Endothelial cell of umbilical vein (primary cell): ENCODE results near the gene SEPTIN11. TPM values are rescaled to one million over a fixed set of nuclear protein-coding genes. Genes with fewer than 3 reads are reported as not detected.

Source experiments
- BruUV-seq: library from RNA; stranded (reverse); fragments of 400-500 nt; replicated peaks from 2 replicates; lab custom pipeline; 2021; lab: Mats Ljungman, UMichigan
- CTCF ChIA-PET: fragments of 300-600, 350-600 bp; sonication (Branson Sonifier 250); formaldehyde crosslinking; loops from one replicate; lab custom pipeline; 2021; ENCODE audit warnings: antibody characterized with exemption, inconsistent platforms; lab: Charles Lee
- POLR2A ChIA-PET: fragments of 300-600, 350-600 bp; sonication (Branson Sonifier 250); formaldehyde crosslinking; loops from one replicate; lab custom pipeline; 2021; ENCODE audit warnings: antibody characterized with exemption, inconsistent platforms; lab: Charles Lee
- DNase-seq: peaks from one replicate; pipeline ENCODE4 v3.0.0-alpha.2; 2011; ENCODE audit warnings: low read depth, low spot score
- FAIRE-seq: peaks from 2 replicates; lab custom pipeline; 2011; peaks lifted over from hg19 to GRCh38; lab: Jason Lieb, UNC
- H2AFZ ChIP-seq: 2 replicates; pipeline ENCODE4 v1.6.0; 2012; ENCODE audit warnings: low read depth, low read length, control low read depth, inconsistent platforms
- H3K27ac ChIP-seq: 2 replicates; pipeline ENCODE4 v1.5.1; 2011; ENCODE audit warnings: low read depth, mild to moderate bottlenecking, control low read depth, low read length, moderate library complexity; ENCODE audit not compliant: insufficient read depth
- H3K27me3 ChIP-seq, 2 experiments: 2 replicates each; pipeline versions ENCODE4 v1.6.0 to v1.6.1; 2011; ENCODE audit warnings: low read length in 2 of 2, mixed read lengths in 1 of 2; ENCODE audit not compliant: control insufficient read depth in 2 of 2, insufficient read depth in 2 of 2
- H3K36me3 ChIP-seq, 2 experiments: 2 replicates in 1 of 2; 3 replicates in 1 of 2; pipeline ENCODE4 v1.5.1; 2011; ENCODE audit warnings: low read length in 2 of 2, mild to moderate bottlenecking in 1 of 2, moderate library complexity in 1 of 2; ENCODE audit not compliant: control insufficient read depth in 2 of 2, insufficient read depth in 2 of 2; ENCODE audit errors: extremely low read depth in 1 of 2
- H3K4me1 ChIP-seq: 3 replicates; pipeline ENCODE4 v1.5.1; 2011; ENCODE audit warnings: mild to moderate bottlenecking, low read length; ENCODE audit not compliant: control insufficient read depth, insufficient read depth; ENCODE audit errors: extremely low read depth
- H3K4me2 ChIP-seq: 2 replicates; pipeline ENCODE4 v1.6.1; 2011; ENCODE audit warnings: low read length, control low read depth, mixed read lengths; ENCODE audit not compliant: insufficient read depth
- H3K4me3 ChIP-seq, 3 experiments: fragments of 200-600 bp in 1 of 3; sonication (generic), shearing (Covaris generic) in 1 of 3; replicated peaks in 1 of 3; 2 replicates each; pipeline ENCODE4 v1.5.1; 2011 to 2016; ENCODE audit warnings: control low read depth in 3 of 3, low read length in 3 of 3, mild to moderate bottlenecking in 2 of 3, inconsistent platforms in 1 of 3, low read depth in 1 of 3, moderate library complexity in 1 of 3; ENCODE audit not compliant: insufficient read depth in 1 of 3
- H3K79me2 ChIP-seq: 2 replicates; pipeline ENCODE4 v1.6.0; 2012; ENCODE audit warnings: low read length, inconsistent platforms; ENCODE audit not compliant: control insufficient read depth, insufficient read depth
- H3K9ac ChIP-seq: replicated peaks from 2 replicates; pipeline ENCODE3; 2011; ENCODE audit warnings: low read length, control low read depth; ENCODE audit not compliant: insufficient read depth; ENCODE audit errors: extremely low read depth
- H3K9me1 ChIP-seq: replicated peaks from 3 replicates; pipeline ENCODE4 v1.6.0; 2011; ENCODE audit warnings: mild to moderate bottlenecking, low read length; ENCODE audit not compliant: control insufficient read depth, insufficient read depth; ENCODE audit errors: extremely low read depth
- H3K9me3 ChIP-seq: replicated peaks from 2 replicates; pipeline ENCODE4 v1.5.1; 2012; ENCODE audit warnings: low read length, inconsistent platforms; ENCODE audit not compliant: control insufficient read depth, insufficient read depth
- H4K20me1 ChIP-seq: replicated peaks from 2 replicates; pipeline ENCODE3; 2011; ENCODE audit warnings: mild to moderate bottlenecking, low read length; ENCODE audit not compliant: control insufficient read depth, insufficient read depth; ENCODE audit errors: extremely low read depth
- EZH2 ChIP-seq: IDR thresholded peaks from 2 replicates; pipeline ENCODE4 v1.6.1; 2012; ENCODE audit warnings: borderline replicate concordance, low read depth, mild to moderate bottlenecking, moderate library complexity, low read length, inconsistent platforms; ENCODE audit not compliant: severe bottlenecking
- FOS ChIP-seq: IDR thresholded peaks from 2 replicates; pipeline ENCODE4 v1.6.1; 2011; ENCODE audit warnings: mild to moderate bottlenecking, low read length, moderate library complexity, borderline replicate concordance; ENCODE audit not compliant: insufficient read depth
- GATA2 ChIP-seq: IDR thresholded peaks from 2 replicates; pipeline ENCODE4 v1.7.0; 2011; ENCODE audit warnings: low read depth, mild to moderate bottlenecking, moderate library complexity, mixed read lengths, low read length; ENCODE audit not compliant: insufficient read length, insufficient read depth
- JUN ChIP-seq: IDR thresholded peaks from 2 replicates; pipeline ENCODE4 v1.6.1; 2011; ENCODE audit warnings: borderline replicate concordance, low read depth; ENCODE audit not compliant: insufficient read length, insufficient read depth
- MYC ChIP-seq: IDR thresholded peaks from one replicate; pipeline ENCODE4 v1.6.1; 2011; ENCODE audit warnings: mild to moderate bottlenecking, low read depth, low read length
- POLR2A ChIP-seq: IDR thresholded peaks from 2 replicates; pipeline ENCODE4 v1.6.1; 2012; ENCODE audit warnings: low read depth, mild to moderate bottlenecking, control low read depth, low read length
- POLR2AphosphoS5 ChIP-seq: IDR thresholded peaks from 2 replicates; pipeline ENCODE4 v1.6.1; 2012; ENCODE audit warnings: low read depth, mild to moderate bottlenecking, control low read depth, low read length, moderate library complexity; ENCODE audit not compliant: insufficient read depth
- dilution Hi-C: fragments of 300-500 bp; cut with MboI; formaldehyde crosslinking; loops from one replicate; pipeline ENCODE4 v1.15.0; 2019; ENCODE audit warnings: low sequenced_read_pairs; ENCODE audit not compliant: extremely low pct_ligation_motif_present
- intact Hi-C: fragments of 100-400 bp; cut with micrococcal nuclease; formaldehyde crosslinking; loops from one replicate; pipeline ENCODE4 v1.10.0; 2022
- polyA plus RNA-seq, 4 experiments: library from polyadenylated mRNA; depleted of rRNA in 3 of 4; stranded (reverse) in 3 of 4; unstranded in 1 of 4; fragments of >200 nt; gene quantifications; 2 replicates each; pipeline versions ENCODE4 v1.2.1 to v1.2.3, GENCODE V29; 2011 to 2012; ENCODE audit warnings: missing spikeins in 1 of 4
- total RNA-seq: library from RNA; stranded (reverse); gene quantifications from 2 replicates; pipeline ENCODE4 v1.2.3, GENCODE V29; 2021
- TF ChIP-seq, protein P1 (sequence below), 2 donors: IDR thresholded peaks; 1 replicate in 1 of 2; 2 replicates in 1 of 2; pipeline ENCODE4 v1.5.1; 2011; ENCODE audit warnings: low read length in 2 of 2, mild to moderate bottlenecking in 2 of 2, moderate library complexity in 2 of 2, control low read depth in 1 of 2, inconsistent platforms in 1 of 2, low read depth in 1 of 2; ENCODE audit not compliant: insufficient read depth in 1 of 2; ENCODE audit errors: extremely low read depth in 1 of 2
- TF ChIP-seq, protein P2 (sequence below): IDR thresholded peaks from 2 replicates; pipeline ENCODE4 v1.6.1; 2011; ENCODE audit not compliant: insufficient read depth, insufficient read length

Gene SEPTIN11
- total and polyA plus RNA-seq, 2 donors (not counting 3 experiments of a cell fraction or from before 2014, with no cell fraction given): 69.4 to 202 TPM

DNA sequence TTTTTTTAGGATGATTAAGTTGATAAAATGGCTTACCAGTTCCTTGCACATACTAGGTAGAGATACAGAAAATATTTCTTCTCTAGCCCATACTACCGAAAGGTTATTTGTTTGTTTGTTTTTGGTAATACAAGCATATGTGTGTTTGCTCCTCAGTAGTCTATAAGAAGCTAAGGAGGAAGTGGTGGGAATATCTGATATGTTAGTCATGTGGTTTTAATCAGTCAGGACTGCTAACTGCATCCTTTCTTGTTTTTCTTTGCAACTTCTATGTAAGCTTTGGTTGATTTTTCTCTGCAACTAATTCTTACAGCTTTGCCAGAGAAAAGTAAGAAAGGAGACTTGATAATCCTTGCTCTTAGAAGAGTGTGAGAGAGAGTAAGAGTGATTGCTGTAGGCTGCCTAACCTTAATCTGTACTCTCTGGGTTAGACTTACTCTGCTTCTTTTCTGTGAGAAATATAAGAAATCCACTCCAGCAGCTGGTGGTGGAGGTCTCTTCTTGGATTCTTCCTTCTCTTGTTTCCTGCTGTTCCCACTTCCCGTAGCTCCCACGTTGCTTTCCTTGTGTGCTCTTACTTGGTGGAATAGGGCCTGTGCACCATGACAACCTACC, 28.3 kb downstream of the SEPTIN11 start:
- Histone ChIP-seq H3K27ac (peak overlapping the region; percentile 77), H4K20me1 (no peaks in the 10 kb centered on the region), H3K79me2 (peaks cover 78% of the 10 kb centered on the region), H3K4me1 (peaks cover 37% of the 10 kb centered on the region), H3K9me1 (no peaks in the 10 kb centered on the region), H3K4me3 (no peak overlapping the region), H3K9ac (peak overlapping the region; percentile 43), H3K36me3 (peaks cover 0 to 5% of the 10 kb centered on the region in 2 experiments), H3K27me3 (no peaks in the 10 kb centered on the region), H2AFZ (no peak overlapping the region), H3K9me3 (no peaks in the 10 kb centered on the region), H3K4me2 (peak overlapping the region; percentile 86)
- DNase-seq (peak; percentile 72), FAIRE-seq (peak; percentile 81)
- POLR2A ChIA-PET: no interaction called here
- CTCF ChIA-PET: interaction anchor here (0.8 to 2.5 kb wide), 10 partner anchors 9 to 220 kb away, joined by 3 to 14 read pairs (median 4); partner anchors contain the start of gene SEPTIN11
- TF ChIP-seq EZH2 (no peak), POLR2AphosphoS5 (no peak), JUN (peak; percentile 46), POLR2A (no peak), FOS (peak; percentile 57), MYC (no peak), GATA2 (no peak)
- TF ChIP-seq, protein P1, sequence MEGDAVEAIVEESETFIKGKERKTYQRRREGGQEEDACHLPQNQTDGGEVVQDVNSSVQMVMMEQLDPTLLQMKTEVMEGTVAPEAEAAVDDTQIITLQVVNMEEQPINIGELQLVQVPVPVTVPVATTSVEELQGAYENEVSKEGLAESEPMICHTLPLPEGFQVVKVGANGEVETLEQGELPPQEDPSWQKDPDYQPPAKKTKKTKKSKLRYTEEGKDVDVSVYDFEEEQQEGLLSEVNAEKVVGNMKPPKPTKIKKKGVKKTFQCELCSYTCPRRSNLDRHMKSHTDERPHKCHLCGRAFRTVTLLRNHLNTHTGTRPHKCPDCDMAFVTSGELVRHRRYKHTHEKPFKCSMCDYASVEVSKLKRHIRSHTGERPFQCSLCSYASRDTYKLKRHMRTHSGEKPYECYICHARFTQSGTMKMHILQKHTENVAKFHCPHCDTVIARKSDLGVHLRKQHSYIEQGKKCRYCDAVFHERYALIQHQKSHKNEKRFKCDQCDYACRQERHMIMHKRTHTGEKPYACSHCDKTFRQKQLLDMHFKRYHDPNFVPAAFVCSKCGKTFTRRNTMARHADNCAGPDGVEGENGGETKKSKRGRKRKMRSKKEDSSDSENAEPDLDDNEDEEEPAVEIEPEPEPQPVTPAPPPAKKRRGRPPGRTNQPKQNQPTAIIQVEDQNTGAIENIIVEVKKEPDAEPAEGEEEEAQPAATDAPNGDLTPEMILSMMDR (IDR thresholded peaks at IDR 0.05; ENCODE audit: extremely low read depth in 1 of 2, insufficient read depth in 1 of 2, low read depth in 1 of 2, low read length in 2 of 2): no peak
- TF ChIP-seq, protein P2, sequence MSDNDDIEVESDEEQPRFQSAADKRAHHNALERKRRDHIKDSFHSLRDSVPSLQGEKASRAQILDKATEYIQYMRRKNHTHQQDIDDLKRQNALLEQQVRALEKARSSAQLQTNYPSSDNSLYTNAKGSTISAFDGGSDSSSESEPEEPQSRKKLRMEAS: no peak
- intact Hi-C loops (loop anchor here (1.0 to 2.0 kb wide), 2 partner anchors 24 to 27 kb away; no protein-coding TSS in a partner anchor), dilution Hi-C loops (no loop called here)
- no TSS peak for BruUV-seq
